Activated naive CD8-positive, alpha-beta T cell (primary cell): Measurements from ENCODE around the gene COL17A1.

Experiments used
- H3K27ac Mint-ChIP-seq: one replicate; pipeline ENCODE4 v1.8.0; 2021; ENCODE audit warnings: mixed read lengths
- H3K27me3 Mint-ChIP-seq: one replicate; pipeline ENCODE4 v1.8.0; 2021; ENCODE audit warnings: mixed read lengths
- H3K36me3 Mint-ChIP-seq: one replicate; pipeline ENCODE4 v1.8.0; 2021; ENCODE audit warnings: mixed read lengths
- H3K4me1 Mint-ChIP-seq: one replicate; pipeline ENCODE4 v1.8.0; 2021; ENCODE audit warnings: low read depth, mixed read lengths
- H3K4me3 Mint-ChIP-seq: one replicate; pipeline ENCODE4 v1.8.0; 2021; ENCODE audit warnings: mild to moderate bottlenecking, mixed read lengths
- H3K9me3 Mint-ChIP-seq: one replicate; pipeline ENCODE4 v1.8.0; 2021; ENCODE audit warnings: low read depth, mixed read lengths

The COL17A1 gene

GRCh38 chr10:104104418-104104817 is 18.7 kb upstream of the COL17A1 start:
- Mint-ChIP-seq H3K9me3 (no peaks in the 10 kb centered on the region), H3K36me3 (no peaks in the 10 kb centered on the region), H3K27ac (no peak overlapping the region), H3K4me3 (no peak overlapping the region), H3K27me3 (peaks cover 2% of the 10 kb centered on the region), H3K4me1 (peaks cover 4% of the 10 kb centered on the region)

- Mint-ChIP-seq H3K36me3 (no peaks in the 10 kb centered on the region), H3K9me3 (no peaks in the 10 kb centered on the region), H3K4me3 (no peak overlapping the region), H3K4me1 (peaks cover 6% of the 10 kb centered on the region), H3K27me3 (peaks cover 2% of the 10 kb centered on the region), H3K27ac (no peak overlapping the region)
Observed at GRCh38 chr10:104103956-104104355, 18.3 kb upstream of the COL17A1 start.

- Mint-ChIP-seq H3K4me1 (peaks cover 6% of the 10 kb centered on the region), H3K27me3 (peaks cover 2% of the 10 kb centered on the region), H3K4me3 (no peak overlapping the region), H3K27ac (no peak overlapping the region), H3K36me3 (peaks cover 2% of the 10 kb centered on the region), H3K9me3 (no peaks in the 10 kb centered on the region)
Observed at GRCh38 chr10:104101902-104102301, 16.2 kb upstream of the COL17A1 start.

- no peak overlapping the region for H3K27ac Mint-ChIP-seq
- peaks cover 6% of the 10 kb centered on the region for H3K4me1 Mint-ChIP-seq
- H3K36me3 Mint-ChIP-seq = peaks cover 4% of the 10 kb centered on the region
- no peak overlapping the region for H3K4me3 Mint-ChIP-seq
- H3K27me3 Mint-ChIP-seq = peaks cover 2% of the 10 kb centered on the region
- H3K9me3 Mint-ChIP-seq = no peaks in the 10 kb centered on the region
Observed at GRCh38 chr10:104100795-104101194, 15.1 kb upstream of the COL17A1 start.

- Mint-ChIP-seq H3K27me3 (peaks cover 2% of the 10 kb centered on the region), H3K4me1 (peaks cover 5% of the 10 kb centered on the region), H3K9me3 (no peaks in the 10 kb centered on the region), H3K4me3 (no peak overlapping the region), H3K27ac (no peak overlapping the region), H3K36me3 (peaks cover 4% of the 10 kb centered on the region)
Observed at GRCh38 chr10:104099941-104100340, 14.3 kb upstream of the COL17A1 start.

GRCh38 chr10:104099269-104099668 is 13.6 kb upstream of the COL17A1 start:
- H3K4me1 Mint-ChIP-seq = peaks cover 4% of the 10 kb centered on the region
- peaks cover 2% of the 10 kb centered on the region for H3K27me3 Mint-ChIP-seq
- H3K9me3 Mint-ChIP-seq = no peaks in the 10 kb centered on the region
- H3K36me3 Mint-ChIP-seq = peaks cover 4% of the 10 kb centered on the region
- no peak overlapping the region for H3K4me3 Mint-ChIP-seq
- no peak overlapping the region for H3K27ac Mint-ChIP-seq

GRCh38 chr10:104098358-104098925 is 12.8 kb upstream of the COL17A1 start:
- H3K4me3 Mint-ChIP-seq = no peak overlapping the region
- no peak overlapping the region for H3K27ac Mint-ChIP-seq
- H3K36me3 Mint-ChIP-seq = peaks cover 4% of the 10 kb centered on the region
- H3K27me3 Mint-ChIP-seq = peaks cover 2% of the 10 kb centered on the region
- H3K4me1 Mint-ChIP-seq = peaks cover 10% of the 10 kb centered on the region
- peaks cover 5% of the 10 kb centered on the region for H3K9me3 Mint-ChIP-seq

- Mint-ChIP-seq H3K27ac (no peak overlapping the region), H3K9me3 (peaks cover 5% of the 10 kb centered on the region), H3K36me3 (peaks cover 4% of the 10 kb centered on the region), H3K4me1 (peaks cover 14% of the 10 kb centered on the region), H3K4me3 (no peak overlapping the region), H3K27me3 (no peaks in the 10 kb centered on the region)
Observed at GRCh38 chr10:104096692-104097091, 11.0 kb upstream of the COL17A1 start.

- Mint-ChIP-seq H3K4me1 (peaks cover 15% of the 10 kb centered on the region), H3K9me3 (peaks cover 5% of the 10 kb centered on the region), H3K36me3 (peaks cover 4% of the 10 kb centered on the region), H3K27me3 (no peaks in the 10 kb centered on the region), H3K4me3 (no peak overlapping the region), H3K27ac (no peak overlapping the region)
Observed at GRCh38 chr10:104092749-104093148, 7.1 kb upstream of the COL17A1 start.

GRCh38 chr10:104090611-104091010 is 4.9 kb upstream of the COL17A1 start:
- Mint-ChIP-seq H3K27me3 (no peaks in the 10 kb centered on the region), H3K27ac (no peak overlapping the region), H3K4me1 (peaks cover 15% of the 10 kb centered on the region), H3K9me3 (peaks cover 5% of the 10 kb centered on the region), H3K36me3 (no peaks in the 10 kb centered on the region), H3K4me3 (no peak overlapping the region)

- Mint-ChIP-seq H3K4me1 (peaks cover 13% of the 10 kb centered on the region), H3K36me3 (no peaks in the 10 kb centered on the region), H3K27ac (no peak overlapping the region)
Observed at GRCh38 chr10:104089621-104090020, 3.9 kb upstream of the COL17A1 start.

GRCh38 chr10:104088239-104088638 is 2.6 kb upstream of the COL17A1 start:
- Mint-ChIP-seq H3K9me3 (no peaks in the 10 kb centered on the region), H3K27me3 (no peaks in the 10 kb centered on the region), H3K4me3 (no peak overlapping the region), H3K36me3 (no peaks in the 10 kb centered on the region), H3K27ac (no peak overlapping the region), H3K4me1 (peaks cover 7% of the 10 kb centered on the region)

More at GRCh38 chr10:104089621-104090020, 3.9 kb upstream of the COL17A1 start:
- Mint-ChIP-seq H3K9me3 (peaks cover 5% of the 10 kb centered on the region), H3K4me3 (no peak overlapping the region), H3K27me3 (no peaks in the 10 kb centered on the region)

GRCh38 chr10:104084482-104085142 is 1.1 kb downstream of the COL17A1 start:
- Mint-ChIP-seq H3K27me3 (no peaks in the 10 kb centered on the region), H3K36me3 (no peaks in the 10 kb centered on the region), H3K27ac (no peak overlapping the region), H3K4me3 (no peak overlapping the region), H3K9me3 (no peaks in the 10 kb centered on the region), H3K4me1 (peaks cover 1% of the 10 kb centered on the region)

GRCh38 chr10:104081998-104082397 is 3.7 kb downstream of the COL17A1 start:
- Mint-ChIP-seq H3K27ac (no peak overlapping the region), H3K4me3 (no peak overlapping the region), H3K9me3 (no peaks in the 10 kb centered on the region), H3K4me1 (no peaks in the 10 kb centered on the region), H3K36me3 (no peaks in the 10 kb centered on the region), H3K27me3 (no peaks in the 10 kb centered on the region)

- H3K27me3 Mint-ChIP-seq = no peaks in the 10 kb centered on the region
- H3K27ac Mint-ChIP-seq = no peak overlapping the region
- no peaks in the 10 kb centered on the region for H3K9me3 Mint-ChIP-seq
- H3K4me3 Mint-ChIP-seq = no peak overlapping the region
- H3K36me3 Mint-ChIP-seq = no peaks in the 10 kb centered on the region
- no peaks in the 10 kb centered on the region for H3K4me1 Mint-ChIP-seq
Observed at GRCh38 chr10:104080762-104081161, 4.9 kb downstream of the COL17A1 start.

GRCh38 chr10:104077663-104078151 is 8.0 kb downstream of the COL17A1 start:
- Mint-ChIP-seq H3K9me3 (no peaks in the 10 kb centered on the region), H3K36me3 (no peaks in the 10 kb centered on the region), H3K27ac (no peak overlapping the region), H3K27me3 (no peaks in the 10 kb centered on the region), H3K4me3 (no peak overlapping the region), H3K4me1 (no peaks in the 10 kb centered on the region)
